Skin epidermis (tissue), 12 donors: ENCODE data around the gene FOXC2.

Experiments
- H3K27ac ChIP-seq, 21 experiments: fragments of 200-600 bp; sonication (generic) in 11 of 21; one replicate each; pipeline ENCODE4 v1.5.0; 2020; ENCODE audit warnings: mild to moderate bottlenecking in 3 of 21, inconsistent platforms in 2 of 21, moderate library complexity in 2 of 21
- H3K4me3 ChIP-seq, 7 experiments: fragments of 200-600 bp; sonication (generic) in 2 of 7; one replicate each; pipeline ENCODE4 v1.5.0; 2020; ENCODE audit warnings: inconsistent platforms in 2 of 7, mild to moderate bottlenecking in 2 of 7, moderate library complexity in 1 of 7

Gene FOXC2

GRCh38 chr16:86569701-86570447 is 3.2 kb downstream of the FOXC2 start:
- H3K27ac ChIP-seq = no peak overlapping the region
- no peak overlapping the region for H3K4me3 ChIP-seq

DNA sequence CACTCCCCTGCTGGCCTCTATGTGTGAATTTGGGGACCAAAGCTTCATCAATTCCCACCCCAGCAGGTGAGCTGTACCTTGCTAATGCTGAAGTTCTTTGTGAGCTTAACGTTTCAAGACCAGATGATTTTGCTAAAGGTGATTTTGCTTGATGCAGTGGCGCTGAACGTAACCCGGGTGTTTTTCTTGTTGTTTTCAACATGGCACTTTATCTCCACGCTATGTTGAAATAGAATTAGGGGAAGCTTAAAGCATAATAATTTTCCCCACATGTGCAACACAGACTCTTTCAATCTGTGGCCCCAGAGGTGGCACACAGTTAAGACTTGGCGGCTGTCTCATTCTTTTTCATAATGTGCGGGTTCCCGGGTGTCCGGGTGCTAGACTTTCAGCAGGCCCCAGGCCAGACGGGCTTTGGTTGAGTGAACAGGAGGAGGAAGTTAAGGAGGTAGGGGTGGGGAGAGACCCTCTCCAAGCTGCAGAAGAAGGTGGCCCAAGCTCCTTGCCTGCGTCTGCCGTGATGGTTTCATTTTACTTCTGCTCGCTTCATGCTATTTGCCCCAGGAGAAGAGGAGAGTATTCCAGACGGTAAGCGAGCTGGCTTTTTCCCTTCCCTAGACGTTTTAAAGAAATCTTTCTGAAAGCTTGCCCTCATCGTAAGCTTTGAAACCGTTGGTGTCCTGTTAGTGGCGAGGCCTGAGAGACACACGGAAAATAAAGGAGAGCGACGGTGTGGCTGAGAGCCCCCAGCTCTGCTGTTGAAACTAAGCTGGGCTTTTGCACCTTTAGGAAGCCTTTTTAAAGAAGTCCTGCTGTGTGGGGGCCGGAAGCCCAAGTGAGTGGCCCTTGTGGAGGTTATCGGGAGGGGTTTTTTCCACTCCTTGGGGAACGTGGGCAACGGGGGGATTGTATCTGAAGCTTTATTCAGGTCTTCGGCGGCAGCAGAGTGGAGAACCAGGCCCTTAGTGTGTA is 4.2 kb downstream of the FOXC2 start:
- H3K4me3 ChIP-seq = no peak overlapping the region
- H3K27ac ChIP-seq = no peak overlapping the region

DNA sequence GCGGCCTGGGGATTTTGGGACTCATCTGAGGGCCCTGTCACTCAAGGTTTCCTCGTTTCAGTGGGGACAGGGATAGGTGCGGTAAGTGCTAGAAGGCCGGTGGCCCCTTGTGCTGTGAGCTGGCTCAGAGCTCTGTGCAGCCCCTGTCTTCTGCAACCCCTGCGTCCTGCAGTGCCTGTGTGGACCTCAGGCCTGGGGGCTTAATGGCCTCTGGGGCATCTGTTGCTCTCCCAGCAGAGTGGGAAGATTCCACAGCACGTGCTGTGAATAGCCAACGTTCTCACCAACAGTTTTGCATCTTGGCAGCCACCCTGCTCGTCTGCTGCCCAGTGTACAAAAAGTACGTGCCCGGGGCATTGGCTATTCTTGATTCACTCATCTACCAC is 4.9 kb downstream of the FOXC2 start:
- no peak overlapping the region for H3K27ac ChIP-seq
- H3K4me3 ChIP-seq = no peak overlapping the region

DNA sequence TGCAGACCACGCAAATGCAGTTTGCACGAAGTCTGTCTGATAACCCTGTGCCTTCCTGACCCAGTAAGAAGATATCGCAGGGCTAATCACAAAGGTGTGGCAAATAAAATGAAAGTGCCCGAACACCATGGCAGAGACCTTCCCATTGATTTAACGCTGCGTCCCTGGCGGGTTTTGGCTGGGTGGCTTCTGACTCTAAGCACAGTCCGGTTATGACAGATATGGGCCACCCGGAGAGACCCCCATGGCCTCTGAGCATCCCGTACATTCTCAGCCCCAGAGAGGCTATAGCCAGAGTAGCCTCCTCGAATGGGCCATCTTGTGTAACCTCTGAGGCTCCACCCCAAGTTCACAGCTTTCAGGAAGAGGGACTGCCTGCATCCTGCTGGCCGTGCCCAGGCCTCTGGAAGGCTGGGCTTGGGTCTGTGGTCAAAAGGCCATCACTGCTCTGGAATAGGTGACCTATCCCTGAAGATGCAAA is 5.5 kb downstream of the FOXC2 start:
- Histone ChIP-seq H3K27ac (no peak overlapping the region), H3K4me3 (no peak overlapping the region)

DNA sequence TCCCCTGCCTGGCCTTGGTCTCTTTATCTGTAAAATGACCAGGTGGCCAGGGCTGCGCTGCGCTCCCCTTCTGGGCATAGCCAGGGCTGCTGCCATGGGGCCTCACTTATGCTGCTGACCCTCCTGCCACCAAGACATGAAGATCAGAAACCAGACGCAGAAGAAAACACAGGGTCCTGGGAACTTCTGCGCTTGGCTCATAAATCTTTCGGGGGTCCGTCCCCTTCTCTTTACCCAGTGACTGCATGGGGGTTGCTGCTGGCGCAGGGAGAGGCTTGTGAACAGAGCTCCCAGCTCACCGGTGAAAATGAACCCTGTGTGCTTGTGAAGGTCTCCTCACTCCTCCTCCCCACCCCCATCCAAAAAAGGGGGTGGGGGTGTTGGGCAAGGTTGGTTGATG is 6.0 kb downstream of the FOXC2 start:
- Histone ChIP-seq H3K27ac (no peak overlapping the region), H3K4me3 (no peak overlapping the region)

DNA sequence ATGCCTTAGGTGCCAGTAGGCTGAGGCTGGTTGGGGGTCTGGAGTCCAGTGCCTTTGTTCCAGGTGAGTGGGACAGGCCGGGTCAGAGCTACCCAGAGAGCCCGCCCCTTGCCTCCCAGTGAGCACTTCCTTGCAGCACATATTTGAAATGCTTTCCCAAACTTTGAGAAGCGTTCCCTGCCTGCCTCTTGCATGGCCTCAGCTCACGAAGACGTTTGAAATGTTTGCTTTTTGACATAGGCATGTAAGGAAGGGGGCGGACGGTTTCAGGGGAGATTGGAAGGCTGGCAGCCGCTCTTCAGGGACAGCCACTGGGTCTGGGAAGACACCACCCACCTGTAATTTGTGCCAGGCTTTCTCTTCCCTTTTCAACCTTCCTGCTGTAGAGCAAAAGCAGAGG is 6.6 kb downstream of the FOXC2 start:
- Histone ChIP-seq H3K4me3 (no peak overlapping the region), H3K27ac (no peak overlapping the region)

DNA sequence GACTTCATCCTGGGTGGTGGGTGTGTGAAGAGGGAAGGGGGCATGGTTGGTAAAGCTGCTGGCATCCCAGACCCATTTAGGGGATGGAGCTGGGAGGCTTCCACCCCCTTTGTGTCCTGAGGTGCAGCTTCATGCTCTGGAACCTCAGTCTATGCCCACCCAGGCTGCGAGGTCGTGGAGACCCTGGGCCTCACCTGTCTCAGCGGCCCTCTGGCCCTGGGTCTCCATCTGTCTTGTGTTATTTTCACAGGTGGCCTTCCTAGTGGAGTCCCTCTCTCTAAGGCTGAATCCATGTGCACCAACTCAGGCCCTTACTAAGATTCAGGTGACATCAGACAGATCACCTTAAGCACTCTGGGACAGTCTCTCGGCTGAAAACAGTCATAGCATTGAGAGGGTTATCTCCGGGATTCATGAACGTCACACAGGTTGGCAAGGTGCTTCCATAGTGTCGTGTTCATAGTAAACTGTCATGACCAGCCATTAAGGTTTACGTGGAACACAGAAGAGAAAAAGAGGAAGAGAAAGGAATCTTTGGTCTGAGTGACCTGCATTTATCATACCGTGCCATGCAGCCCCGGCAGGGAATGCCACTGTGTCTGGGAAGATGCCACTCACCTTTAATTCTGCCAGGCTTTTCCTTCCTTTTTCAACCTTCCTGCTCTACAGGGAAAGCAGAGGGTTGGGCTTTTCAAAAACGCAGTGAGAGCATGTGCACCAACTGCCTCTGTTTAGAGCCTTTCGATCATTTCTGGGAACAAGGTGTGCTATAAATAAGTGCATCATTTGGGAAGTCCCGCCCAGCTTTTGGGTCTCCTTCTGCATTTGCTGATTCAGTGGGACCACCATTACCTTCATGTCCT is 7.2 kb downstream of the FOXC2 start:
- Histone ChIP-seq H3K4me3 (no peak overlapping the region), H3K27ac (no peak overlapping the region)

GRCh38 chr16:86574646-86575045 is 8.0 kb downstream of the FOXC2 start:
- Histone ChIP-seq H3K27ac (no peak overlapping the region), H3K4me3 (no peak overlapping the region)

DNA sequence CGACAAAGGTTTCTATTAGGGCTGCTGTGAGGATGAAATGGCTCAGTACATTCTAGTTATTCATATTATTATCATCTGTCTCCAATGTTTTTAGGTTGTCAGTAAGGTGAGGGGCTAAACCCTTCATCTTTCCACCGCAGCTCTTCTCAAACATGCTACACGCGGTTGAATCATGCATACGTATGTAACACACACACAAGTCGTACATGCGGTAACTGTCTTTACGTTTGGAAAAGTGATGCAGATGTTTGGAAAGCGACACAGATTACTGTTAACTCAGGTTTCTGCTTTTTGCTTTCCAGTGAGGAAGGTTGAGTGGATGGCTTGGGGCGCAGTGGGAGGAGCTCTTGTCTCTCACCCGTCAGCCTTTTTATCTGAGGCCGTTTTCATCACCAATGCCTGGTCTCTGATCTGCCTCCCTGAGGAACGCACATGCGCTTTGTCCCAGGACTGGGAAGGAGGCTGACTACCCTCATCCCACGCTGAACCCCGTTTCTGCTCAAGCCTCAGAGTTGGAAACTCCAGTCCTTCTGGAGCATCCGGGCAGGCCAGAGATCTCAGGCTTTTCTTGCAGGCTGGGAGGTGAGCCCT is 8.6 kb downstream of the FOXC2 start:
- Histone ChIP-seq H3K4me3 (peak overlapping the region in 2 of 7 experiments; percentile 17 to 25), H3K27ac (no peak overlapping the region)

DNA sequence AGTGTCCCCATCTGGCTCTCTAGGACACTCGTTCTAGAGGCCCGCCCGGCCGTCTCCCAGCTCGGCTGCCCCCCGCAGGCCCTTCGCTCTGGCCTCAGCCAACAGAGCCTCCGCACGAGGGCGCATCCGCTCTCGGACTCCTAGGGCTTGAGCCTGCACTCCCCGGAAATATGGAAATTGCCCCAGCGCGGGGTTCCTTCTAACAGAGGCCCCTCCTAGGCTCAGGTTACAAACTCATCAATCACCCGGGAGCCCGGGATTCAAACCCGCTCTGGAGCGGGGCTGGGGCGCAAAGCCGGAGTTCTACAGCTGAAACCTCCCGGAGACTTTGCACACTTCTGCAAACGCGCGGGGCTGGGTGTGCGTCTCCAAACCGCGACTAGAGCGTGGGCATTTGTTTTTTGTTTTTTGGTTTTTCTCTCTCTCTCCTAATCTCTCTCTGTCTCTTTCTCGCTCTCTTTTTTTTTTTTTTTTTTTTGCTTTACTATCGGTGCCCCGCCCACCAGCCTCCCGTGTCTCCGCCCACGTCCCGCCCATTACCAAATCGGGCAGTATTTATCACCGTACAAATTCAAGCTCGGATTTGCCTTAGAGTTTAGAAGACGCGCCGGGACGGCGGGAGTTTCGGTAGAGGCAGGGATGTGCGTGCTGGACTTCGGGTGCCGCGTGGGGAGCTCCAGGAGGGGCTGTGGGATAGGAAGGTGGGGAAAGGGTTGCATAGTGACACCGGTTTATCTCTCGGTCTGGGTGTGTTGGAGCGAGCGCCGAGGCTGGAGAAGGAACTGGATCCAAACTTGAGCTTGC is 9.3 kb downstream of the FOXC2 start:
- Histone ChIP-seq H3K4me3 (peak overlapping the region in 6 of 7 experiments; percentile 14 to 31 (median 21)), H3K27ac (peak overlapping the region in 3 of 21 experiments; percentile 3 to 29 (median 7))

DNA sequence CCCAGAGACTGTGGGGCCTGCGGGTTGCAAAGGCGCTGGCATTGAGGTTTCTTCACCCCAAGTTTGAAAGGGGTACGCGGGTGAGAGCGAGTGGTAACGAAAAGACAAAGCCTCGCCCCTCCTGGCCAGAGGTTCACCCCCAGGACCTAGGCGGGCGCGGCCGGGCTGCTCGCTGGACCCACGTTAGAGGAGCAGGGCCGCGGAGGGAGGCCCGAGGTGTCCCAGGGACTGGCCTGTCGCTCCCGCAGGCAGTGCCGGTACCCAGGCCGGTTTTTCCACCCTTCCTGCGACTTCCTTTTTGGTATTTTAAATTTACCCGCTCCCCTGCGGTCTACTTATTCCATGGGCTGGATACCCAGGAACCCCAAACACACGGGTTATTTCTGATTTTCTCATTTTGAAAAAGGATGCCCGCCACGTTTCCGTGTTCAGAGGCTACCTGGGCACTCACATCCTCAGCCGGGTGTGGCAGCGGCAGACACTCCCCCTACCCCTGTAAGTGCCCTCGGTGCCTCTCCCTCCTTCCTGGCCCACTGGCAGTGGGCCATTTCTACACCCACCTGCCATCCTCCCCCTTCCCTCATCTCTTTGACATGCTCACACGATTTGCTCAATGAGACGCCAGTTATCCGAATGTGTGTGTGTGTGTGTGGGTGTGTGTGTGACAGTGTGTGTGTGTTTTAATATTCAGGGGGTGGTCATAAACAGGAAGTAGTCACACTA is 10.1 kb downstream of the FOXC2 start:
- peak overlapping the region in 3 of 21 experiments; percentile 3 to 29 (median 7) for H3K27ac ChIP-seq

GRCh38 chr16:86577314-86577971 is 10.8 kb downstream of the FOXC2 start:
- Histone ChIP-seq H3K4me3 (no peak overlapping the region), H3K27ac (no peak overlapping the region)

More for the DNA sequence above, 10.1 kb downstream of the FOXC2 start:
- H3K4me3 ChIP-seq = peak overlapping the region in 6 of 7 experiments; percentile 14 to 31 (median 21)

DNA sequence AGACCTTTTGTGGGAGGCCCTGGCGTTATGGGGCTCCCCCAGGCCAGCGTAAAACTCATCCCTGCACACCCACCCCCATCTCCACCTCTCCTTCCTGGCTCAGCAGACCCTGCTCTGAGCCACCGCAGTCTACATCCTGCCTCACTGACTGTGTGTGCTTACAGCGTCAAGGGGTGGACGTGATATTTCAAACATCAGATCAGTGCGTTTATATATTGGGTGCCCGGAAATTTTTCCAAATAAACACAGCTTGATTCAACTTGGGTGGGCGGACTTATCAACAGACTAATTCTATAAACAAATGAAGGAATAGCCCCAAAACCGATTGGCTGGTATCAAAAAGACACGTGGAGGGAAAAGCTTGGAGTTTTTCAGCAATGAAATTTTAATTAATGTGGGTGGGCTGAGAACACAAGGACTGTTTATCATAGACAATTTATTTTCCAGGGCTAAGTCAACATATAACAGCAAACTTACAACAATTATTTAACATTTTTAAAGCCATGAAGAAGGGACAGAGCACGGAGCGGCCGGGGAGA is 11.5 kb downstream of the FOXC2 start, which contains the start of gene FOXL1:
FOXL1 (plus strand) TSS at position 489 of the 539 bp plus-strand sequence. CDS start 175 bp downstream, outside the sequence.
- peak within 1 kb of the TSS in 4 of 7 experiments; percentile 18 to 30 (median 20) for H3K4me3 ChIP-seq
- peak within 1 kb of the TSS in 7 of 21 experiments; percentile 1 to 69 (median 43) for H3K27ac ChIP-seq

DNA sequence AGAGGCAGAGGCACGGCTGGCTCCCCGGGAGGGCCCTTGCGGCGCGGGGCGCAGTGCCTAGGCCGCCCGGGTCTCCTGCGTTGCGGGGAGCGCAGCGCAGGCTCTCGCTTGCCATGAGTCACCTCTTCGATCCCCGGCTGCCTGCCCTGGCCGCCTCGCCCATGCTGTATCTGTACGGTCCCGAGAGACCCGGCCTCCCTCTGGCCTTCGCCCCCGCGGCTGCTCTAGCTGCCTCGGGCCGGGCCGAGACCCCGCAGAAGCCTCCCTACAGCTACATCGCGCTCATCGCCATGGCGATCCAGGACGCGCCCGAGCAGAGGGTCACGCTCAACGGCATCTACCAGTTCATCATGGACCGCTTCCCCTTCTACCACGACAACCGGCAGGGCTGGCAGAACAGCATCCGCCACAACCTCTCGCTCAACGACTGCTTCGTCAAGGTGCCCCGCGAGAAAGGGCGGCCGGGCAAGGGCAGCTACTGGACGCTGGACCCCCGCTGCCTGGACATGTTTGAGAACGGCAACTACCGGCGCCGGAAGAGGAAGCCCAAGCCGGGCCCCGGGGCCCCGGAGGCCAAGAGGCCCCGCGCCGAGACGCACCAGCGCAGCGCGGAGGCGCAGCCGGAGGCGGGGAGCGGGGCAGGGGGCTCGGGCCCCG is 12.1 kb downstream of the FOXC2 start:
- peak overlapping the region in 4 of 7 experiments; percentile 18 to 30 (median 20) for H3K4me3 ChIP-seq
- H3K27ac ChIP-seq = peak overlapping the region in 7 of 21 experiments; percentile 1 to 69 (median 43)

- H3K27ac ChIP-seq = peak overlapping the region in 7 of 21 experiments; percentile 1 to 69 (median 43)
Observed at GRCh38 chr16:86579268-86580062, 12.8 kb downstream of the FOXC2 start.

More at GRCh38 chr16:86579268-86580062, 12.8 kb downstream of the FOXC2 start:
- peak overlapping the region in 4 of 7 experiments; percentile 18 to 30 (median 20) for H3K4me3 ChIP-seq
